ENCODE measurements around the gene PLA2G2C.

- TF ChIP-seq POLR2AphosphoS5 (IDR thresholded peaks at IDR 0.05) (no peak), CTCF (IDR thresholded peaks at IDR 0.05) (no peak), EP300 (IDR thresholded peaks at IDR 0.05) (no peak), POLR2A (IDR thresholded peaks at IDR 0.05) (no peak)
Observed at GRCh38 chr1:20168564-20169491, 17.5 kb downstream of the PLA2G2C start.
